ENCODE measurements around the gene CAPN9.

DNA sequence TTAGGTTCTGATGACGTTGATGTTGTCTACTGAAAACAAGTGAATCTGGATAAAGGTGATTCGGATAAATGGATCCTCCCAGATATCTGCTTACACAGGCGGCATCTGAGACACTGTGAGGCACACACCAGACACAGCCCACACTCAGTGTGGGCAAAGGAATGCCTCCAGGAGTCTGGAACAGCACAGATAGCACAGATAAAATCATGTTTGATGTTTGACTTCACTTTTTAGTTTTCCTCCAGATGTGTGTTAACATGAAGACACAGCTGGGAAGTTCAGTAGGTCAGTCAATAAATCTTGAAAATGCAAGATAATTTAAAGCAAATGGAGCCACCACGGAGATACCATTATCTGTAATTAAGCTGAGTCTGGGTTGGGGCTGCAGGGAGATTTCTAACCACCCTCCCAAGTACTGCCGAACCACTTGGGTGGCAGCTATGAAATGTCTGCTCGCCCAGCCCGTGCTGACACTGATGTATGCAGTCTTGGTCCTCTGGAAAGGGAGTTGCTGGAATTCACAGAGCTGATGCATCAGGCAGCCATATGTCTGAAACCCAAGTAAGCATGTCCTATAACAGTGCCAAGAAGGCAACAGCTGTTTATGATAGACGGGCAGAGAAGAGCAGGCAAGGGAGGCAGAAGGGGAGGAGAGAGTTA is 11.7 kb downstream of the CAPN9 start:
- TF ChIP-seq POLR2AphosphoS5 (IDR thresholded peaks at IDR 0.05; ENCODE audit: insufficient read depth, low read depth, low read length) (no peak), POLR2A (IDR thresholded peaks at IDR 0.05; ENCODE audit: low read depth, low read length) (no peak), JUN (IDR thresholded peaks at IDR 0.05; ENCODE audit: borderline replicate concordance, insufficient read depth, insufficient read length, low read depth) (no peak), EZH2 (IDR thresholded peaks at IDR 0.05; ENCODE audit: borderline replicate concordance, low read depth, low read length, severe bottlenecking) (no peak), GATA2 (IDR thresholded peaks at IDR 0.05; ENCODE audit: insufficient read depth, insufficient read length, low read depth, low read length) (no peak), FOS (IDR thresholded peaks at IDR 0.05; ENCODE audit: borderline replicate concordance, insufficient read depth, low read length) (no peak)
- TF ChIP-seq, protein P1, sequence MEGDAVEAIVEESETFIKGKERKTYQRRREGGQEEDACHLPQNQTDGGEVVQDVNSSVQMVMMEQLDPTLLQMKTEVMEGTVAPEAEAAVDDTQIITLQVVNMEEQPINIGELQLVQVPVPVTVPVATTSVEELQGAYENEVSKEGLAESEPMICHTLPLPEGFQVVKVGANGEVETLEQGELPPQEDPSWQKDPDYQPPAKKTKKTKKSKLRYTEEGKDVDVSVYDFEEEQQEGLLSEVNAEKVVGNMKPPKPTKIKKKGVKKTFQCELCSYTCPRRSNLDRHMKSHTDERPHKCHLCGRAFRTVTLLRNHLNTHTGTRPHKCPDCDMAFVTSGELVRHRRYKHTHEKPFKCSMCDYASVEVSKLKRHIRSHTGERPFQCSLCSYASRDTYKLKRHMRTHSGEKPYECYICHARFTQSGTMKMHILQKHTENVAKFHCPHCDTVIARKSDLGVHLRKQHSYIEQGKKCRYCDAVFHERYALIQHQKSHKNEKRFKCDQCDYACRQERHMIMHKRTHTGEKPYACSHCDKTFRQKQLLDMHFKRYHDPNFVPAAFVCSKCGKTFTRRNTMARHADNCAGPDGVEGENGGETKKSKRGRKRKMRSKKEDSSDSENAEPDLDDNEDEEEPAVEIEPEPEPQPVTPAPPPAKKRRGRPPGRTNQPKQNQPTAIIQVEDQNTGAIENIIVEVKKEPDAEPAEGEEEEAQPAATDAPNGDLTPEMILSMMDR (IDR thresholded peaks at IDR 0.05; ENCODE audit: extremely low read depth in 1 of 2, insufficient read depth in 1 of 2, low read depth in 1 of 2, low read length in 2 of 2): no peak
- TF ChIP-seq, protein P2, sequence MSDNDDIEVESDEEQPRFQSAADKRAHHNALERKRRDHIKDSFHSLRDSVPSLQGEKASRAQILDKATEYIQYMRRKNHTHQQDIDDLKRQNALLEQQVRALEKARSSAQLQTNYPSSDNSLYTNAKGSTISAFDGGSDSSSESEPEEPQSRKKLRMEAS (IDR thresholded peaks at IDR 0.05; ENCODE audit: insufficient read depth, insufficient read length): no peak
